ENCODE data around the gene ZNF354C.
"Not testable (repeated sequence)": the region's sequence is repeated elsewhere in the genome, so short reads cannot be mapped to it uniquely, and the experiment has no call there.

- TF ChIP-seq CTCF, EP300 (IDR thresholded peaks at IDR 0.05): not testable (repeated sequence)
Observed at GRCh38 chr5:179101282-179101681, 41.1 kb downstream of the ZNF354C start.

Measured in suprapubic skin (tissue), 3 donors.